Gastrocnemius medialis (tissue), 4 donors: ENCODE data around the gene TRIM7. TPM values are rescaled to one million over a fixed set of nuclear protein-coding genes. Genes with fewer than 3 reads are reported as not detected.

Experiments
- ATAC-seq, 2 donors: fragments of 150-250 bp; one replicate each; pipeline ENCODE4 v1.9.1; 2016
- DNase-seq, 2 donors: peaks; one replicate each; pipeline ENCODE4 v3.0.0-alpha.2; 2019
- H3K27ac ChIP-seq, 4 donors: fragments of 200-600 bp; sonication (generic); 1 replicate in 1 of 4; 2 replicates in 3 of 4; pipeline ENCODE4 v1.5.1; 2016 to 2018; ENCODE audit warnings: mild to moderate bottlenecking in 2 of 4, moderate library complexity in 1 of 4
- H3K27me3 ChIP-seq, 3 donors: fragments of 200-600 bp; sonication (generic) in 2 of 3; 1 replicate in 1 of 3; 2 replicates in 2 of 3; pipeline versions ENCODE4 v1.5.1 to v1.6.0; 2016 to 2019; ENCODE audit warnings: mild to moderate bottlenecking in 1 of 3, moderate library complexity in 1 of 3
- H3K36me3 ChIP-seq, 2 donors: fragments of 200-600 bp; sonication (generic) in 1 of 2; one replicate each; pipeline ENCODE4 v1.5.1; 2017 to 2018
- H3K4me1 ChIP-seq, 2 donors: fragments of 200-600 bp; sonication (generic) in 1 of 2; one replicate each; pipeline ENCODE4 v1.5.1; 2016 to 2017; ENCODE audit warnings: mild to moderate bottlenecking in 2 of 2
- H3K4me3 ChIP-seq, 4 donors: fragments of 200-600 bp; sonication (generic) in 3 of 4; 1 replicate in 1 of 4; 2 replicates in 3 of 4; pipeline ENCODE4 v1.5.1; 2016 to 2019; ENCODE audit warnings: mild to moderate bottlenecking in 2 of 4
- H3K9me3 ChIP-seq, 3 donors: fragments of 200-600 bp; sonication (generic) in 2 of 3; 1 replicate in 1 of 3; 2 replicates in 2 of 3; pipeline ENCODE4 v1.5.1; 2016 to 2019
- CTCF ChIP-seq, 5 experiments: fragments of 450-650 bp in 3 of 5; fragments of 200-600 bp in 2 of 5; sonication (generic) in 2 of 5; IDR thresholded peaks in 4 of 5; conservative IDR thresholded peaks in 1 of 5; 1 replicate in 4 of 5; 2 replicates in 1 of 5; pipeline ENCODE4 v1.5.1; 2016 to 2019; ENCODE audit warnings: antibody characterized with exemption in 5 of 5, mild to moderate bottlenecking in 3 of 5, moderate library complexity in 3 of 5
- POLR2A ChIP-seq, 2 donors: fragments of 450-650 bp; IDR thresholded peaks; one replicate each; pipeline ENCODE4 v1.6.1; 2017; ENCODE audit warnings: antibody characterized with exemption in 2 of 2, mild to moderate bottlenecking in 2 of 2, moderate library complexity in 2 of 2
- in situ Hi-C, 4 donors: fragments of 200-750 bp; cut with MboI; loops; one replicate each; pipeline versions ENCODE4 v1.15.0 to v1.8.0; 2017; ENCODE audit warnings: low sequenced_read_pairs in 4 of 4
- intact Hi-C: fragments of 100-400 bp; cut with DNase I; formaldehyde crosslinking; loops from one replicate; pipeline ENCODE4 v1.15.1; 2023; ENCODE audit warnings: low total_unique reads
- total RNA-seq, 4 donors: library from RNA; depleted of rRNA; stranded (reverse); fragments of >200 nt; gene quantifications; one replicate each; pipeline versions ENCODE4 v1.1.0 to v1.2.3, GENCODE V29; 2016

The TRIM7 gene
- total RNA-seq, 4 donors from 2014 or later, result 27.9 to 58.4 (median 47.1) TPM

- in situ Hi-C loops (no loop called here), intact Hi-C loops (loop anchor here (1.0 to 5.0 kb wide), 3 partner anchors 20 to 1511 kb away; partner anchors contain the start of genes MAML1, TRIM41 and TRIM7)
- ATAC-seq, result peak; percentile 60 to 72
- H3K9me3 ChIP-seq, result no peaks in the 10 kb centered on the region
- TF ChIP-seq CTCF (IDR thresholded peaks at IDR 0.05 in 4 of 5, conservative IDR thresholded peaks at IDR 0.05 in 1 of 5) (peak in 2 of 5 experiments; percentile 11 to 13), POLR2A (IDR thresholded peaks at IDR 0.05) (peak; percentile 79 to 81)
- H3K4me1 ChIP-seq, result peaks cover 39 to 51% of the 10 kb centered on the region in 2 donors
- peaks cover 0 to 35% of the 10 kb centered on the region in 2 donors for H3K36me3 ChIP-seq
- H3K27me3 ChIP-seq, result no peaks in the 10 kb centered on the region
- peak within 1 kb of the TSS; percentile 94 to 99 (median 96) for H3K27ac ChIP-seq
- H3K4me3 ChIP-seq, result peak within 1 kb of the TSS; percentile 76 to 96 (median 80)
- peak; percentile 87 to 89 for DNase-seq
Observed at GRCh38 chr5:181243564-181244343, 38.8 kb upstream of the TRIM7 start, which contains the start of gene RACK1. RACK1 (minus strand) TSS chr5:181243906; CDS start chr5:181243800, 106 bp downstream.

GRCh38 chr5:181243018-181243563, 38.1 kb upstream of the TRIM7 start:
- DNase-seq, result peak in 1 of 2 donors; percentile 44
- H3K9me3 ChIP-seq, result no peaks in the 10 kb centered on the region
- TF ChIP-seq CTCF (IDR thresholded peaks at IDR 0.05 in 4 of 5, conservative IDR thresholded peaks at IDR 0.05 in 1 of 5) (no peak), POLR2A (IDR thresholded peaks at IDR 0.05) (no peak)
- peaks cover 0 to 42% of the 10 kb centered on the region in 2 donors for H3K36me3 ChIP-seq
- peak overlapping the region; percentile 76 to 96 (median 80) for H3K4me3 ChIP-seq
- intact Hi-C loops (loop anchor here (5.0 kb wide), 2 partner anchors 36 to 1511 kb away; partner anchors contain the start of genes MAML1 and TRIM7), in situ Hi-C loops (no loop called here)
- H3K27ac ChIP-seq, result peak overlapping the region; percentile 94 to 99 (median 96)
- H3K27me3 ChIP-seq, result no peaks in the 10 kb centered on the region
- ATAC-seq, result no peak
- H3K4me1 ChIP-seq, result peaks cover 33 to 44% of the 10 kb centered on the region in 2 donors

- Histone ChIP-seq H3K4me1 (peaks cover 28 to 38% of the 10 kb centered on the region in 2 donors), H3K27me3 (no peaks in the 10 kb centered on the region), H3K4me3 (peak overlapping the region; percentile 76 to 96 (median 80)), H3K27ac (peak overlapping the region; percentile 94 to 99 (median 96)), H3K9me3 (no peaks in the 10 kb centered on the region), H3K36me3 (peaks cover 6 to 52% of the 10 kb centered on the region in 2 donors)
- intact Hi-C loops (loop anchor here (5.0 kb wide), 2 partner anchors 35 to 1510 kb away; partner anchors contain the start of genes MAML1 and TRIM7), in situ Hi-C loops (no loop called here)
- DNase-seq (no peak), ATAC-seq (no peak)
- no peak for TF ChIP-seq CTCF (IDR thresholded peaks at IDR 0.05 in 4 of 5, conservative IDR thresholded peaks at IDR 0.05 in 1 of 5)
- TF ChIP-seq POLR2A (IDR thresholded peaks at IDR 0.05), result no peak
Observed at GRCh38 chr5:181242031-181242451, 37.0 kb upstream of the TRIM7 start.

DNA sequence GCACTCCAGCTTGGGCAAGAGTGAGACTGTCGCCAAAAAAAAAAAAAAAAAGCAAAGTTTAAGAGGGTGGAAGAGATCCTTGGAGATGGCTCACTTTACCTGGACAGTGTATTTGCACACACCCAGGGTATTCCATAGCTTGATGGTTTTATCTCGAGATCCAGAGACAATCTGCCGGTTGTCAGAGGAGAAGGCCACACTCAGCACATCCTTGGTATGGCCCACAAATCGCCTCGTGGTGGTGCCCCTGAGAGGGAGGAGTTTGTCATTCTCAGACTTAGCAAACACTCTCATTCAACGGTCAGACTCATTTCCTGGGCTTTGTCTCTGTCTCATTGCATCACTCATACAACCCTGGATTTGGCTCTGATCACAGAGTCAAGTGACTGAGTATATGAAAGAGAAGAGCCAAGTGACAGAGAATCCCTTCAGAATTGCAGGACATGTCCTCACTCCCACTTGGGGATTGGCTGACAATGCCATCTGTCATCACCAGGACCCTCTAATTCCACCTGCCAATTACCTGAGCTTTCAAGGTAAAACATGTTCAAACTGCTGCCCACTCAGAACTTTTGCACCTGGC, 36.5 kb upstream of the TRIM7 start:
- DNase-seq (peak in 1 of 2 donors; percentile 75), ATAC-seq (peak; percentile 12 to 43)
- Histone ChIP-seq H3K9me3 (no peaks in the 10 kb centered on the region), H3K36me3 (peaks cover 6 to 58% of the 10 kb centered on the region in 2 donors), H3K4me1 (peaks cover 28 to 38% of the 10 kb centered on the region in 2 donors), H3K27ac (peak overlapping the region; percentile 94 to 99 (median 96)), H3K4me3 (peak overlapping the region; percentile 76 to 96 (median 80)), H3K27me3 (no peaks in the 10 kb centered on the region)
- TF ChIP-seq CTCF (IDR thresholded peaks at IDR 0.05 in 4 of 5, conservative IDR thresholded peaks at IDR 0.05 in 1 of 5) (no peak), POLR2A (IDR thresholded peaks at IDR 0.05) (no peak)
- intact Hi-C loops (loop anchor here (5.0 kb wide), 2 partner anchors 34 to 1509 kb away; partner anchors contain the start of genes MAML1 and TRIM7), in situ Hi-C loops (no loop called here)
